Left ventricle myocardium superior (tissue), 1 donor: ENCODE data around the gene FAM83F. TPM values are rescaled to one million over a fixed set of nuclear protein-coding genes. Genes with fewer than 3 reads are reported as not detected.
"Not testable (repeated sequence)": the region's sequence is repeated elsewhere in the genome, so short reads cannot be mapped to it uniquely, and the experiment has no call there.

Experiments used
- ATAC-seq: fragments of 200-7000 bp; cut with Tn5 transposase; one replicate; pipeline ENCODE4 v1.9.1; 2020; ENCODE audit warnings: mild to moderate bottlenecking, moderate library complexity
- DNase-seq: peaks from one replicate; pipeline ENCODE4 v3.0.0-alpha.2; 2020
- intact Hi-C: fragments of 100-400 bp; cut with micrococcal nuclease; formaldehyde crosslinking; loops from one replicate; pipeline ENCODE4 v1.11.0; 2022
- long read RNA-seq: library from polyadenylated mRNA; unstranded; transcript quantifications from one replicate; pipeline ENCODE4 v2.0.0, GENCODE V29; 2021
- total RNA-seq: library from RNA; stranded (reverse); fragmentation: NEBNext Ultra II Directional; extraction: Animal tissue kit (Norgen Biotek cat#: 25700); gene quantifications from one replicate; pipeline ENCODE4 v1.2.1, GENCODE V29; 2021
- donor health status: DM: no; HTN: yes; CAD: no; lungs with severe emphysema.

The FAM83F gene
- total RNA-seq: 5.2 TPM
- long read RNA-seq, full-length matches to known transcripts: 10 of 14 reads
- long read RNA-seq, partial matches to known transcripts: 0 of 14 reads
- long read RNA-seq, other reads (novel, unspliced or antisense): 4 of 14 reads

- intact Hi-C loops: no loop called here
- peak; percentile 14 for ATAC-seq
Observed at GRCh38 chr22:39994566-39995392, at the start of gene FAM83F. Gene FAM83F (plus strand): TSS chr22:39994954. CDS start chr22:39995043, 89 bp downstream.

GRCh38 chr22:39946126-39946502, 48.6 kb upstream of the FAM83F start:
- DNase-seq: no peak
- intact Hi-C loops: no loop called here
- no peak for ATAC-seq

More at GRCh38 chr22:39994566-39995392, at the start of gene FAM83F:
- DNase-seq: peak; percentile 46

GRCh38 chr22:39946503-39947219, 48.1 kb upstream of the FAM83F start:
- intact Hi-C loops: no loop called here
- no peak for ATAC-seq
- DNase-seq: no peak

GRCh38 chr22:39947220-39948216, 47.2 kb upstream of the FAM83F start:
- intact Hi-C loops: no loop called here

GRCh38 chr22:39949964-39950737, 44.6 kb upstream of the FAM83F start:
- ATAC-seq (no peak), DNase-seq (no peak)
- intact Hi-C loops: no loop called here

More at GRCh38 chr22:39947220-39948216, 47.2 kb upstream of the FAM83F start:
- ATAC-seq (no peak), DNase-seq (no peak)

- intact Hi-C loops, DNase-seq, ATAC-seq: not testable (repeated sequence)
Observed at GRCh38 chr22:39951603-39952293, 43.0 kb upstream of the FAM83F start.

- intact Hi-C loops: no loop called here
- ATAC-seq: no peak
- no peak for DNase-seq
Observed at GRCh38 chr22:39952347-39952746, 42.4 kb upstream of the FAM83F start.

- ATAC-seq (no peak), DNase-seq (no peak)
- intact Hi-C loops: no loop called here
Observed at GRCh38 chr22:39953101-39953500, 41.7 kb upstream of the FAM83F start.

GRCh38 chr22:39954584-39955055, 40.1 kb upstream of the FAM83F start:
- ATAC-seq: peak; percentile 23

GRCh38 chr22:39955675-39956074, 39.1 kb upstream of the FAM83F start:
- intact Hi-C loops: no loop called here
- DNase-seq (no peak), ATAC-seq (no peak)

More at GRCh38 chr22:39954584-39955055, 40.1 kb upstream of the FAM83F start:
- no peak for DNase-seq
- intact Hi-C loops: no loop called here

GRCh38 chr22:39956932-39957664, 37.7 kb upstream of the FAM83F start:
- intact Hi-C loops: no loop called here
- DNase-seq (no peak), ATAC-seq (no peak)

- DNase-seq (no peak), ATAC-seq (no peak)
- intact Hi-C loops: no loop called here
Observed at GRCh38 chr22:39958009-39958711, 36.6 kb upstream of the FAM83F start.

- intact Hi-C loops: no loop called here
- no peak for DNase-seq
- ATAC-seq: no peak
Observed at GRCh38 chr22:39958949-39959639, 35.7 kb upstream of the FAM83F start.

GRCh38 chr22:39959640-39960447, 34.9 kb upstream of the FAM83F start, which contains the start of gene TMA7B:
Gene TMA7B (plus strand): TSS chr22:39960397. CDS start chr22:39964375, 3,978 bp downstream.
- ATAC-seq: peak; percentile 49
- intact Hi-C loops: no loop called here

More at GRCh38 chr22:39959640-39960447, 34.9 kb upstream of the FAM83F start, which contains the start of gene TMA7B:
- DNase-seq: no peak
